Activated naive CD8-positive, alpha-beta T cell treated with anti-CD3 and anti-CD28 coated beads, Interleukin-2, amount 50 U/mL, for 24 hours (primary cell): Measurements from ENCODE around the gene KISS1.

ENCODE experiments used
- ATAC-seq: fragments of 150-1000 bp; cut with Tn5 transposase; one replicate; pipeline ENCODE4 v1.10.0; 2021
- DNase-seq: peaks from one replicate; pipeline ENCODE4 v3.0.0; 2021
- H3K27ac Mint-ChIP-seq: one replicate; pipeline ENCODE4 v1.8.0; 2021; ENCODE audit warnings: mild to moderate bottlenecking, mixed read lengths
- H3K27me3 Mint-ChIP-seq: one replicate; pipeline ENCODE4 v1.8.0; 2021; ENCODE audit warnings: mixed read lengths
- H3K36me3 Mint-ChIP-seq: one replicate; pipeline ENCODE4 v1.8.0; 2021; ENCODE audit warnings: low read depth, mixed read lengths
- H3K4me1 Mint-ChIP-seq: one replicate; pipeline ENCODE4 v1.8.0; 2021; ENCODE audit warnings: mixed read lengths
- H3K4me3 Mint-ChIP-seq: one replicate; pipeline ENCODE4 v1.8.0; 2021; ENCODE audit warnings: mild to moderate bottlenecking, moderate library complexity, mixed read lengths
- H3K9me3 Mint-ChIP-seq: one replicate; pipeline ENCODE4 v1.8.0; 2021; ENCODE audit warnings: mixed read lengths

The KISS1 gene

DNA sequence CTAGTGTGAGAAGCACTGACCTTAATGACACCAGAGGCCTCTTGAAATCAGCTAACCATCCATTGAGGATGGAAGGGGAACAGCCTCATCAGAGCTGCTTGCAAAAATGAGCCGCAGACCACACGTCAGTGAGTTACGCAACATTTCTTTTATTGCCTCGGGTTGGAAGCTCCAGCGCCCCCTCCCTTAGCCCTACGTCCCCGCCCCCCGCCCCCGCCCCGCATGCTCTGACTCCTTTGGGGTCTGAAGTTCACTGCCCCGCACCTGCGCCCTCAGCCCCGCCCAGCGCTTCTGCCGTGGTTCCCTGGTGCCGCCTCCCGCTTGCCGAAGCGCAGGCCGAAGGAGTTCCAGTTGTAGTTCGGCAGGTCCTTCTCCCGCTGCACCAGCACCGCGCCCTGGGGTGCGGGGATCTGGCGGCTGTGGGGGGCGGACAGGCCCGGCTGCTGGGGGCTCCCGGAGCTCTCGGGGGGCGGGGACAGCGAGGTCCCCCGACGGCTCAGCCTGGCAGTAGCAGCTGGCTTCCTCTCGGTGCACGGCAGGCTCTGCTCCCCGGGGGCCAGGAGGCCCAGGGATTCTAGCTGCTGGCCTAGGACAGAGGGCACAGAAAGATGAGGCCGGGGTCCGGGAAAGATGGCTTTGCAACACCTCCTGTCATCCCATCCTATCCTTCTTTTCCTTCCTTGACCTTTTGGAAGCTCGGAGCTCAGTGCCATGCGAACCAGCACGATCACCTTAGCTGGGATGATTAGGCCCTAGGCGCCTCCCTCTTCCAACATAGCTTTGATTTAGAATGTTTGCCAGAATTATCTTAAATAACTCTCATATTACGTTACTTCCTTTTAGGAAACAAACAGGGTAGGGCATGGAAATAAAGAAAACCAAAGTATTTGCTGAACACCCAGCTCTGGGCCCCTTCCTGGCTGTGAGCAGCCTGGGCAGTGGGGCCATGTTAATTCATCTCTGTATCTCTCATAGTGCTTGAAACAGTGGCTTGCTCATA, 5.8 kb downstream of the KISS1 start:
- ATAC-seq, result peak; percentile 39
- no peak overlapping the region for H3K27ac Mint-ChIP-seq
- no peaks in the 10 kb centered on the region for H3K36me3 Mint-ChIP-seq
- DNase-seq, result peak; percentile 17
- no peaks in the 10 kb centered on the region for H3K9me3 Mint-ChIP-seq
- peaks cover 34% of the 10 kb centered on the region for H3K27me3 Mint-ChIP-seq
- peak overlapping the region; percentile 19 for H3K4me3 Mint-ChIP-seq
- H3K4me1 Mint-ChIP-seq, result peaks cover 20% of the 10 kb centered on the region

DNA sequence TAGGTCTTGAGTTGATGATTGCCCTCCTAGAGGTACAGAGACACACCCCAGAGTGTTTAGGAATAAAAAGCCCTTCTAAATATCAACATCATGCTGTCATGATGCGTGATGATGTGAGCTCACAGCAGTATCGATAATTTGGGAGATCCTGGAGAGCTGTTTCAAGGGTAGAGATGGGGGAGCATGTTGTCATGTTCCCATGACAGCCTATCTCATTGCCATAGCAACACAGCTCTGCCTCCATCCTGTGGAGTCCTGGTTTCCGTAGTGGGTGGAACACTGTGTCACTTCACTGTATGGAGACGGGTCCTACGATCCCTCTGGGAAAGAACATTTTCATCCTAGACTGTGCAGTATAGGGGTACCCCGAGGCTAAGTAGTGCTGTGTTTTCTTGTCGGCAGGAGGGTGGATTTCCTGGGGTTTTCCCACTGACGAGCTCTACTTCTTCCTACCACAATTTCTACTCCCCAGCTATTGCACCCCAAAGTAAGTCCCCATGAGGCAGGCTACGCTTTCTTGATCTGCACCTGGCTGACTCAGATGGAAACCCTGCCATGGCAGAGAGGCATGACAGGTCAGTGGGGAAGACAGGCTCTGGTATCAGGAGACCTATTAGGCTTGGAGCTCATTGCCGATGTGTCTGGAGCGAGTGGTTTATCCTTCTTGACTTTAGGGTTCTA, 7.2 kb downstream of the KISS1 start:
- no peak for DNase-seq

DNA sequence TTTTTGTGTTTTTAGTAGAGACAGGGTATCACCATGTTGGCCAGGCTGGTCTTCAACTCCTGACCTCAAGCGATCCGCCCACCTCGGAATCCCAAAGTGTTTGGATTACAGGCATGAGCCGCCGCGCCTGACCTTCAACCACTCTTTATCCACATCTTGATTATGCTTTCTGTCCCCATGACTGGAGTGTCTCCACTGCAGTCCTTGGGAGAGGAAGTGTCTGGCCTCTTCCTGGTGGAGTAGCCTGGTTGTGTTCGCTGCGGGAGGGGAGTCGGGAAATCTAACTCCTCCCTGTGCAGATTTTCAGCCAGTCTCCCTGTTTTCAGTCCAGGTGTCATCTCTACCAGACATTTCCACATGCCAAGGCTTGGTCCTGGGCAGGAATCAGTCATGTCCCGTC, 9.7 kb downstream of the KISS1 start:
- Mint-ChIP-seq H3K27me3 (peaks cover 38% of the 10 kb centered on the region), H3K4me3 (no peak overlapping the region), H3K9me3 (no peaks in the 10 kb centered on the region), H3K27ac (no peak overlapping the region), H3K36me3 (no peaks in the 10 kb centered on the region), H3K4me1 (peaks cover 16% of the 10 kb centered on the region)
- no peak for ATAC-seq
- DNase-seq, result no peak

More for the DNA sequence above, 7.2 kb downstream of the KISS1 start:
- ATAC-seq, result peak; percentile 33
- Mint-ChIP-seq H3K27me3 (peaks cover 41% of the 10 kb centered on the region), H3K27ac (no peak overlapping the region), H3K4me3 (no peak overlapping the region), H3K9me3 (no peaks in the 10 kb centered on the region), H3K4me1 (peaks cover 16% of the 10 kb centered on the region), H3K36me3 (no peaks in the 10 kb centered on the region)

DNA sequence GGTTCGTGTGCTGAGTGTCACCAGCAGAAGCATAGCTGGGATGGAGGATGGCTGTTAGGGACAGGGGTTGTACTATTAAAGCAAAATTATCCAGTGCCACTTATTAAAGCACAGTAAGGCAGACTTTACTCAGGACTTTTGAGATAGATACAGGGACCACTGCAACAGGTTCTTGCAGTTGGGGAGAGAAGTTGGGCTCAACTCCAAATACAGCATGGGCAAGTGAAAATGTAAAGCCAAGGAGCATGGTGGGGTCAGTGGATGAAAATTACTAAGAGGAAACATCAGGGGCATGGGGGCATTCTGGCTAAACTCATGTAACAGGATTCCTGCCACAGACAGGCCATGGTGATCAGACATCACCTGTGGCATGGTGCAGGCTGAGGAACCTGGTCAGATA, 15.2 kb downstream of the KISS1 start:
- H3K4me1 Mint-ChIP-seq, result no peaks in the 10 kb centered on the region
- DNase-seq, result no peak

DNA sequence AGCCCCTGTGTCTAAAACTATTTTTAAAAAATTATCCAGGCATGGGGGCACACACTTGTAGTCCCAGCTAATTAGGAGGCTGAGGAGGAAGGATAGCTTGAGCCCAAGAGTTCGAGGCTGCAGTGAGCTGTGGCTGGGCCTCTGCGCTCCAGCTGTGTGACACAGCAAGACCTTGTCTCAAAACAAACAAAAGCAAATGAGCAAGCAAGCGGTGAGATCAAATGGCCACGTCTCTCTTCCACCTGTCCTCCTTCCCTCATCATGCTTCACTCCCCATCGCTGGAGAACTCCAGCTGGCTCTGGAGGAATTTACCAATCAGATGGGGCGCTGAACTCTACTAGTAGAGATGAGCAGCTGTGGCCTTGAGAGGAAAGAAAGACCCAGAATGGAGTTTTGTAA, 16.2 kb downstream of the KISS1 start:
- H3K9me3 Mint-ChIP-seq, result no peaks in the 10 kb centered on the region
- no peaks in the 10 kb centered on the region for H3K4me1 Mint-ChIP-seq
- DNase-seq (no peak), ATAC-seq (no peak)
- peaks cover 7% of the 10 kb centered on the region for H3K27me3 Mint-ChIP-seq
- no peak overlapping the region for H3K4me3 Mint-ChIP-seq
- no peaks in the 10 kb centered on the region for H3K36me3 Mint-ChIP-seq
- H3K27ac Mint-ChIP-seq, result no peak overlapping the region

More for the DNA sequence above, 15.2 kb downstream of the KISS1 start:
- Mint-ChIP-seq H3K36me3 (no peaks in the 10 kb centered on the region), H3K4me3 (no peak overlapping the region), H3K9me3 (no peaks in the 10 kb centered on the region), H3K27ac (no peak overlapping the region), H3K27me3 (peaks cover 7% of the 10 kb centered on the region)
- ATAC-seq, result no peak

DNA sequence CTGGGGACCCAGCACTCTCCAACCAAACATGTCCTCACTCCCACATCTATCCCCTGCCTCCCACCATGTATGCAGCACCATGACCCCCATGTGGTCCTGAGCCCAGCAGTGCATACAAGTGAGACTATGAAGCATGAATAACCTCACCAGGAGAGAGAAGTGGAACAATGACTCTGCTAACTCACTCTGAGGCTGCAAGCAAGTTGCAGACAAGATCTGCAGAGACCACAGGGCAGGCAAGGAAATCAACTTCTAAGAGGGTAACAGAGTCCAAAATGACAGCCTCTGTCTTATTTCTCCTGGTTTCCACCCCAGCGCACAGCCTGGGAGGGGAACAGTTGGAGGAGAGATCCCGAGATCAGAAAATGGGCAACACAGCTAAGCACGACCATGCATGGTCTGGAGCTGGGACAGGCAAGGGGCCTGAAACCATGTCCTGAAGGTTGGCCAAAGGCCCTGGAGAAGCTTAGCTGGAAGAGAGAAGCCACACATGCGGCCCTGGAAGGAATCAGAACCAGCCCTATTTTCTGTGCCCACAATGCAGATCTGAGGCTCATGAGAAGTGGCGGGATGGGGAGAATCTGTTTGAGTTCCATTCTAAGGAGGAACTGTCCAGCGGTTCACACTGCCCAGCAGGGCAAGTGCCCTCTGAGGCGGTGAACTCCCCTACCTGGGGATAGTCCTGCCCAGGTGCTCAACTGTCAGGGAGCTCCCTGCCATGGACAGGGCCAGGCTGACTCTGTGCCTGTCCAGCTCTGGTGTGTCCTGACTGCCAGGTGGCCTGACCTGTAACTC, 17.6 kb downstream of the KISS1 start:
- no peaks in the 10 kb centered on the region for H3K4me1 Mint-ChIP-seq
- H3K9me3 Mint-ChIP-seq, result no peaks in the 10 kb centered on the region
- H3K4me3 Mint-ChIP-seq, result no peak overlapping the region
- H3K36me3 Mint-ChIP-seq, result no peaks in the 10 kb centered on the region
- DNase-seq, result no peak
- peaks cover 1% of the 10 kb centered on the region for H3K27me3 Mint-ChIP-seq
- no peak overlapping the region for H3K27ac Mint-ChIP-seq
- ATAC-seq, result no peak

DNA sequence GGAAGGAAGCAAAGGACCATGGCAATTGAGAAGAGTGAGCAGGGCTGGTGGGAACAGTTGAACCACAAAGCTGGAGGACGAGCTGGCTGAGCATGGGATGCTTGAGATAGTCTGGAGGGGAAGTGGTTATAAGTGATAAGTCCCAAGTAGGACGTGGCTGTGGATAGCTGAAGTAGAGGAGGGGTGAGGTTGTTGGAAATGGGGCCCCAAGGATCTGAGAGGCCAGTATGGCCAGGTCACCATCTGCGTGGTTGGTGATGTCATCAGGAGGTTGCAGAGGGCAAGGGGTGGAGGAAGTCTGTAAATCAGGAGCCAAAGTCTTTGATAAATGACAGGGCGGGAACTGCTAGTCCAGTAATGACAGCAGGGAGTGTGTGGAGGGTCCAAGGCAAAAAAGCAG, 19.2 kb downstream of the KISS1 start:
- H3K27ac Mint-ChIP-seq, result no peak overlapping the region
- peaks cover 2% of the 10 kb centered on the region for H3K9me3 Mint-ChIP-seq
- H3K4me3 Mint-ChIP-seq, result no peak overlapping the region
- H3K36me3 Mint-ChIP-seq, result no peaks in the 10 kb centered on the region
- H3K4me1 Mint-ChIP-seq, result no peaks in the 10 kb centered on the region
- peaks cover 2% of the 10 kb centered on the region for H3K27me3 Mint-ChIP-seq
- DNase-seq (no peak), ATAC-seq (no peak)

DNA sequence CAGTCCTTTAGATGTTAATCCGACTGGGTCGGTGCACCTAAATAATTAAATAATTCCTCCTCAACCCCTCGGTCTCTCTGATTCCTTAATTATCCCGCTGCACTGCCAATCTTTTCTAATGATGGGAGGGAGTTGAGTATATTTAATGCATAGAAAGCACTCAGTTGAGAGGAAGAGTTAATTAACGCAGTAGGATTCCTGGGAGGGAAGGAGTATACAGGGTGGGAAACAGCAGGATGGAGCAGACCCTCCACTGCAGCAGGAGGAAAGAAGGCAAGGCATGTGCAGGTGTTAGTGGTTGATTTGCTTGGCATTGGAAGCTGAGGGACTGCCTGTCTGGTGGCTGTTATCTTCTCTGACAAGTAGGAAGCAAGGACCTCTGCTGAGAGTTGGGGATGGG, 20.2 kb downstream of the KISS1 start:
- DNase-seq (no peak), ATAC-seq (no peak)
- H3K36me3 Mint-ChIP-seq, result peaks cover 7% of the 10 kb centered on the region
- H3K4me3 Mint-ChIP-seq, result no peak overlapping the region
- peaks cover 9% of the 10 kb centered on the region for H3K9me3 Mint-ChIP-seq
- no peaks in the 10 kb centered on the region for H3K4me1 Mint-ChIP-seq
- H3K27ac Mint-ChIP-seq, result no peak overlapping the region
- peaks cover 2% of the 10 kb centered on the region for H3K27me3 Mint-ChIP-seq

DNA sequence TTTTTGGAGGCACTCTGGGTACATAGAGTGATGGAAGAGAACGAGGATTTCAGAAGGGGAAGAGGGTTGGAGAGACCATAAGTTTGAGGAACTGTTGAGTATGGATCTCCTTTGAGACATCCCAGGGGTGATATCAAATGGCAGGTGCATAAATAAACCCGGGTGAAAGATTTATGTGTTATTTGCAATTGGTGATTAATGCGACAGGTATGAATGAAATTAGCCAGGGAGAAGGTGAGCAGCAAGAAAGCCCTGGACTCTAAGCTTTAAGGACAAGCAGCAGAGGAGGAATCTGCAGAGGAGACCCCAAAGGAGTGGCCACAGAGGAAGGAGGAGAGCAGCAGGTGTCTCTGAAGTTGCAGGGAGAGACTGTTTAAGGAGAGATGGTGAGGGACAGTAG, 21.3 kb downstream of the KISS1 start:
- H3K4me3 Mint-ChIP-seq, result no peak overlapping the region
- ATAC-seq, result no peak
- peaks cover 2% of the 10 kb centered on the region for H3K27me3 Mint-ChIP-seq
- no peak overlapping the region for H3K27ac Mint-ChIP-seq
- no peak for DNase-seq
- H3K4me1 Mint-ChIP-seq, result no peaks in the 10 kb centered on the region
- H3K36me3 Mint-ChIP-seq, result peaks cover 10% of the 10 kb centered on the region
- peaks cover 19% of the 10 kb centered on the region for H3K9me3 Mint-ChIP-seq

DNA sequence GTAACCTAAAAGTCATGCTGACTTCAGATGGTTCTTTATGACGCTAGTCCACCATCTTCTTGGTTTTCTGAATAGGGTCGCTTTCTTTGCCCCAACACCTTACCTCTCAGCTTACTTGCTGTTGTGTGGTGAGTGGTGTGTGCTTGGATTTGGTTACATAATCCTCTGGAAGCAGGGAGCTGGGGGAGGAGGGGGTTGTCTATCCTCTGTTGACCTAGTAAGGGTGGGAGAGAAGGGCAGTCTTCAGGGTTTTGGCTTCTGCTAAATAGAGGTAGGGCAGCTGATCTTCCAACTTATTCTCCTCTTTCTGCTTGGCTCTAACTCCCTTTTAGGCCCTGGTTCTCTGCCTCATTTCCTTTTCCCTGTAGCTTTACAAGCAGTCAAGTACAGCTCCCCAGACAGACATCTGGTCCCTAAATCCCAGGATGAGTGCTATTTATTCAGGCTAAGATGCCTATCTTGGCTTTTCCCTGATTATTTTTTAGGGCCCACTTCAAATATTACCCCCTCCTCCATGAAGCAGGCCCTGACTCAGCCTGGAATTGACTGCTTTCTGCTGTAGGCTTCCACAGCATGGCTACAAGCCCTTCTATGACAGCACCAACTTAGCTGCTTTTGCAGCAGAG, 23.8 kb downstream of the KISS1 start:
- DNase-seq (no peak), ATAC-seq (no peak)
- H3K27me3 Mint-ChIP-seq, result peaks cover 2% of the 10 kb centered on the region
- H3K27ac Mint-ChIP-seq, result no peak overlapping the region
- no peaks in the 10 kb centered on the region for H3K4me1 Mint-ChIP-seq
- H3K4me3 Mint-ChIP-seq, result no peak overlapping the region
- peaks cover 10% of the 10 kb centered on the region for H3K36me3 Mint-ChIP-seq
- H3K9me3 Mint-ChIP-seq, result peaks cover 31% of the 10 kb centered on the region

DNA sequence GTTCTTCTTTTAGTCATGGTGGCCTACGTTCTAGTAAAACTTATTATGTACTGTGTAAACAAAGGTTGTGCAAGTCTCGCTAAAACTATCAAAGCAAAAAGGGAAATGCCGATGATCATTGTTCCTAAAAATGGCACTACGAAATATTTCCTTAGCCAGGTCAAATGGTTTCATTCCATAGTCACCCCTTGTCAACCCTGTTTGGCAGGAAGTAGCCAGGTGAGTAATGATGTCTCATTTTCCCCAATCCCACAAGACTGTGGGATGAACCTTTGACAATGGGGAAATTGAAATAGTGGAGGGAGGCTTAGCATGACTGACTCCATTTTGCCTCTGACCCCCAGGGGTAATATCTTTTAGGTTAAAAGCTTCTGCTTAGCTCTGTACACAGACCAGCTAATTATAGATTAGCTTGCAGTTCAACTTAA, 24.5 kb downstream of the KISS1 start:
- peaks cover 2% of the 10 kb centered on the region for H3K27me3 Mint-ChIP-seq
- ATAC-seq (no peak), DNase-seq (no peak)
- no peak overlapping the region for H3K4me3 Mint-ChIP-seq
- H3K4me1 Mint-ChIP-seq, result no peaks in the 10 kb centered on the region
- H3K36me3 Mint-ChIP-seq, result peaks cover 10% of the 10 kb centered on the region
- H3K9me3 Mint-ChIP-seq, result peaks cover 35% of the 10 kb centered on the region
- no peak overlapping the region for H3K27ac Mint-ChIP-seq

DNA sequence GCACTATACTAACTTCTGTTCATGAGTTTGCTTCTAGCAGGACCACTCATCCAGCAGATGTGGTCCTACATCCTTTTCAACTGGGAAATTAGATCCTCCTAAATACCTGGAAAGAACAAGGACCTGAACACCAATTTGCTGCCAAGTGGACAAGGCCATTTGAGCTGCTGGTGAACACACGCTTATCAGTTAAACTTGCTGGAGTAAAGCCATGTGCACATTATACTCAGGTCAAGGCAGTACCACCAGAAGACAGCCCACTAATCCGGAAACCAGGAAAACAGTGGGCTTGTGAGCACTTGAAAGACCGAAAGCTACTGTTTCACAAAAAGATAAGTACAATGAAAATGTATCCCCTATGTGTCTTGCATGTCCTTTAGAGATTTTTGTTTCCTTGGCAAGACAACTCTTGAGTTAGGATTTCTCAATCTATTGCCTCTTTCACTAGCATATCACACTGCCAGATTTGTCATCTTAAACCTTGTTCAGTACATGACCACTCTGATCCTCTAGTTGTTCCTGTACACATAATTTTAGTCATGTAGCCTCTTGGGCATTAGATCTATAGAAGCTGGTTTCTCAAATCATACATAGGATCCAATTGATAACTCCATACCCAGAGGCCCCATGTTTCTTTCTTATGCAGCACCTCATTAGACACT, 25.7 kb downstream of the KISS1 start:
- ATAC-seq (no peak), DNase-seq (no peak)
- Mint-ChIP-seq H3K4me1 (no peaks in the 10 kb centered on the region), H3K9me3 (peaks cover 35% of the 10 kb centered on the region), H3K36me3 (peaks cover 10% of the 10 kb centered on the region), H3K27me3 (peaks cover 2% of the 10 kb centered on the region), H3K27ac (no peak overlapping the region), H3K4me3 (no peak overlapping the region)

DNA sequence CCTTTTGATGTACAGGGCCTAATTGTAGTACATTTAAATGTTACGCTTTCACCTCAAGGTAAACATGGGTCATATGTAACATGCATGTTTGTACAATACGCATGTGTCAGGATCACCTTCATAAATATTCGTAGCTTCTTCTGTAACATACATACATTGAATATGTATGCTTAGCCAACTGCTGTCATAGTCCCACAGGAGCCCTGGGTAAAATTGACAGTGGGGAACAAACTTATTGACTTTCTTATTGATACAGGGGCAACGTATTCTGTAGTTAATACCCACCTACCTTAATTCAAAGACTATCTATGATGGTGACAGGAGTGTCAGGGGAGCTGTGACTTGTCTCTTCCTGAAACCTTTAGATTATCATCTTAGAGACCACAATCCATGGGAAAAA, 26.4 kb downstream of the KISS1 start:
- H3K27me3 Mint-ChIP-seq, result peaks cover 2% of the 10 kb centered on the region
- no peaks in the 10 kb centered on the region for H3K4me1 Mint-ChIP-seq
- no peak for ATAC-seq
- no peak for DNase-seq
- H3K9me3 Mint-ChIP-seq, result peaks cover 35% of the 10 kb centered on the region
- no peak overlapping the region for H3K27ac Mint-ChIP-seq
- H3K4me3 Mint-ChIP-seq, result no peak overlapping the region
- peaks cover 10% of the 10 kb centered on the region for H3K36me3 Mint-ChIP-seq

DNA sequence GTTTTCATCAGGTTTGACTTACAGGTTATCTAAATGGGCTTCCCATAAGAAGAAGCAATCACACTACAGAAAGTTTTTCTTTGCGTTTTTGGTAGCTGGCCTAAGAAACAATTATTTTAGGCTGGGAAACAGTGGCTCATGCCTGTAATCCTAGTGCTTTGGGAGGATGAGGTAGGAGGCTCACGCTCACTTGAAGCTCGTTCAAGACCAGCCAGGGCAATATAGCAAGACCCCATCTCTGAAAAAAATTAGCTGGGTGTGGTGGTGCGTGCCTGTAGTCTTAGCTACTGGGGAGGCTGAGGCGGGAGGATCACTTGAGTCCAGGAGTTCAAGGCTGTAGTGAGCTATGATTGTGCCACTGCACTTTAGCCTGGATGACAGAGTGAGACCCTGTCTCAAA, 28.6 kb downstream of the KISS1 start:
- no peak overlapping the region for H3K27ac Mint-ChIP-seq
- H3K36me3 Mint-ChIP-seq, result peaks cover 10% of the 10 kb centered on the region
- DNase-seq (no peak), ATAC-seq (no peak)
- no peak overlapping the region for H3K4me3 Mint-ChIP-seq
- H3K9me3 Mint-ChIP-seq, result peaks cover 35% of the 10 kb centered on the region
- no peaks in the 10 kb centered on the region for H3K27me3 Mint-ChIP-seq
- H3K4me1 Mint-ChIP-seq, result no peaks in the 10 kb centered on the region
